ENCODE measurements around the gene UBE2V1. TPM values are rescaled to one million over a fixed set of nuclear protein-coding genes. Genes with fewer than 3 reads are reported as not detected.

UBE2V1 gene
- polyA plus RNA-seq, 2 of the 4 experiments (the other 2 are of a cell fraction): 129 to 141 TPM

DNA sequence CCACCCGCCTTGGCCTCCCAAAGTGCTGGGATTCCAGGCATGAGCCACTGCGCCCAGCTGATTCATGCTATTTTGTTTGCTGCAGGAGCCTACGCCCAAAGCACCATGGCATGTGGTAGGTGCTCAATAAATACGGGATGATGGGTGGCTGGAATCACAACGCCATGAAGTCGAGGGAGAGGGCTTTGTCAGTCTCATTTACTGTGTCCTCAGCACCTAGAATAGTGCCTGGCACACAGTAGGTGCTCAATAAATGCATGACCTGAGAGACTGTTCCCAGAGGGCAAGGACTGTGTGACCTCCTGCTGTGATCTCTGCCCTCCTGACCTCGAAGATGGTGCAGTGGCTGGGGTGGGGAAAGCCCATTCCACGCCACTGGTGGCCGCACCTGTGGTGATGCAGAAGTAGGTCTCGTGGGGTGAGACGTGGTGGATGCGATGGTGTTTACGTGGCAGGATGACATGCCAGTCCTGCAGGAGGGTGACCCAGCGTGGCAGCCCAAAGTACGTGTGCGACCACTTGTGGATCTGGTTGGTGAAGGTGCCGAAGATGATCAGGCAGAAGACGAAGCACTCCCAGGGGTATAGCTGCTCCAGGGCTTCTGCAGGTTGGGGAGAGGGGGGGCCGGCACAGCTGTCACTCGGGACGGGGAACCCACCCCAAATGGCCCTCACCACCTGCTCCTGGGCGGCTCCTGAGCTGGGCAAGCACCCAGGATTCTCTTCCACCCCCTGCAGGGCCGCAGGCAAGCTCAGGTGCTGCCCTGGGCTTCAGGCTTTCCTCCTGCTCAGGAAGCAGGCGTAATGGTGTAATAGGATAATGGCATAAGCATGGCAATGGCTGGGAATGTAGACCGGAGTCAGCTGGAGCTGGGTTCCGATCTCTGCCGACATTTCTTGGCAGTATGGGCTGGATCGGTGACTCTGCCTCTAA lies 14.9 kb upstream of the UBE2V1 start (continued):
- TF ChIP-seq, protein P1, sequence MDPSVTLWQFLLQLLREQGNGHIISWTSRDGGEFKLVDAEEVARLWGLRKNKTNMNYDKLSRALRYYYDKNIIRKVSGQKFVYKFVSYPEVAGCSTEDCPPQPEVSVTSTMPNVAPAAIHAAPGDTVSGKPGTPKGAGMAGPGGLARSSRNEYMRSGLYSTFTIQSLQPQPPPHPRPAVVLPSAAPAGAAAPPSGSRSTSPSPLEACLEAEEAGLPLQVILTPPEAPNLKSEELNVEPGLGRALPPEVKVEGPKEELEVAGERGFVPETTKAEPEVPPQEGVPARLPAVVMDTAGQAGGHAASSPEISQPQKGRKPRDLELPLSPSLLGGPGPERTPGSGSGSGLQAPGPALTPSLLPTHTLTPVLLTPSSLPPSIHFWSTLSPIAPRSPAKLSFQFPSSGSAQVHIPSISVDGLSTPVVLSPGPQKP (IDR thresholded peaks at IDR 0.05; ENCODE audit: low read depth, low read length): no peak
- TF ChIP-seq ESRRA (IDR thresholded peaks at IDR 0.05; ENCODE audit: borderline replicate concordance, low read length) (no peak), JUN (IDR thresholded peaks at IDR 0.05) (no peak), RFX5 (IDR thresholded peaks at IDR 0.05) (no peak), TP53 (CRISPR knock-in tag; IDR thresholded peaks at IDR 0.05) (no peak), RCOR1 (IDR thresholded peaks at IDR 0.05; ENCODE audit: low read depth, low read length) (no peak), EHF (CRISPR knock-in tag; IDR thresholded peaks at IDR 0.05) (no peak), NFE2L2 (conservative IDR thresholded peaks at IDR 0.05; ENCODE audit: low read length) (no peak), ZC3H11A (IDR thresholded peaks at IDR 0.05) (no peak)
- TF ChIP-seq, protein P2, sequence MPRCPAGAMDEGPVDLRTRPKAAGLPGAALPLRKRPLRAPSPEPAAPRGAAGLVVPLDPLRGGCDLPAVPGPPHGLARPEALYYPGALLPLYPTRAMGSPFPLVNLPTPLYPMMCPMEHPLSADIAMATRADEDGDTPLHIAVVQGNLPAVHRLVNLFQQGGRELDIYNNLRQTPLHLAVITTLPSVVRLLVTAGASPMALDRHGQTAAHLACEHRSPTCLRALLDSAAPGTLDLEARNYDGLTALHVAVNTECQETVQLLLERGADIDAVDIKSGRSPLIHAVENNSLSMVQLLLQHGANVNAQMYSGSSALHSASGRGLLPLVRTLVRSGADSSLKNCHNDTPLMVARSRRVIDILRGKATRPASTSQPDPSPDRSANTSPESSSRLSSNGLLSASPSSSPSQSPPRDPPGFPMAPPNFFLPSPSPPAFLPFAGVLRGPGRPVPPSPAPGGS (IDR thresholded peaks at IDR 0.05): no peak
- TF ChIP-seq, protein P3, sequence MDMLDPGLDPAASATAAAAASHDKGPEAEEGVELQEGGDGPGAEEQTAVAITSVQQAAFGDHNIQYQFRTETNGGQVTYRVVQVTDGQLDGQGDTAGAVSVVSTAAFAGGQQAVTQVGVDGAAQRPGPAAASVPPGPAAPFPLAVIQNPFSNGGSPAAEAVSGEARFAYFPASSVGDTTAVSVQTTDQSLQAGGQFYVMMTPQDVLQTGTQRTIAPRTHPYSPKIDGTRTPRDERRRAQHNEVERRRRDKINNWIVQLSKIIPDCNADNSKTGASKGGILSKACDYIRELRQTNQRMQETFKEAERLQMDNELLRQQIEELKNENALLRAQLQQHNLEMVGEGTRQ (IDR thresholded peaks at IDR 0.05): no peak

DNA sequence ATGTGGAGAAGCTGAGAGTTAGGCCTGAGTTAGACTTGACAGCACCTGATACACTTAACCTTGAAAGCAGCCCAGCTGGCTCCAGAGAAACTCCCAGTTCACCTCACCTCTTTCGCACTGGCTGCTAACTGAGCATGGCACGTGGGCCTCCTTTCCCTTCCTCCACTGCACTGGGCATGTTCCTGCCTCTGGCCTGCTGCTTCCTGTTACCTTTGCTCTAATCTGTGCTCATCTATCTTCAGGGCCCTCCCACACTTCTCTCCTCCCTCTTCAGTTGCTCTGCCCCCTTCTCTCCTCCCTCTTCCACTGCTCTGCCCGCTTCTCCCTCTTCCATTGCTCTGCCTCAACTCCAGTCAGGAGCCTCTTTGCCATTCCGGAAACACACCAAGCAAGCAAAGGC lies 13.7 kb upstream of the UBE2V1 start:
- Histone ChIP-seq H3K4me2 (peak overlapping the region; percentile 25; the same call in 1 of the 3 replicates), H3K4me3 (no peak overlapping the region), H3K4me1 (peaks cover 31% of the 10 kb centered on the region), H3K9me3 (no peaks in the 10 kb centered on the region), H3K27ac (peak overlapping the region; percentile 44 to 72; a peak in 4 of 6 replicates)
- no peak for FAIRE-seq
- peak in 1 of 2 experiments; percentile 73 for DNase-seq (ENCODE audit: low read depth in 1 of 2, low spot score in 1 of 2)
- ATAC-seq: peak; percentile 55 to 82; a peak in 4 of 6 replicates
- ChIA-PET POLR2A (interaction anchor here (0.8 kb wide), 1 partner anchor 27 kb away, joined by 3 read pairs; the partner anchor contains the start of gene PEDS1), CTCF (interaction anchor here (1.5 to 31.2 kb wide), 5 partner anchors 14 to 338 kb away, joined by 4 to 1085 read pairs (median 123); partner anchors contain the start of genes CEBPB, PEDS1 and UBE2V1)
- TF ChIP-seq BHLHE40 (IDR thresholded peaks at IDR 0.05; ENCODE audit: low read depth, low read length): no peak
- TF ChIP-seq, protein P4, sequence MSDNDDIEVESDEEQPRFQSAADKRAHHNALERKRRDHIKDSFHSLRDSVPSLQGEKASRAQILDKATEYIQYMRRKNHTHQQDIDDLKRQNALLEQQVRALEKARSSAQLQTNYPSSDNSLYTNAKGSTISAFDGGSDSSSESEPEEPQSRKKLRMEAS (IDR thresholded peaks at IDR 0.05): peak; percentile 51; the same call in 1 of the 2 replicates
- WGBS (ENCODE audit: missing lambda C conversion rate): 46% methylated on average over 4 of the region's 4 CpGs

DNA sequence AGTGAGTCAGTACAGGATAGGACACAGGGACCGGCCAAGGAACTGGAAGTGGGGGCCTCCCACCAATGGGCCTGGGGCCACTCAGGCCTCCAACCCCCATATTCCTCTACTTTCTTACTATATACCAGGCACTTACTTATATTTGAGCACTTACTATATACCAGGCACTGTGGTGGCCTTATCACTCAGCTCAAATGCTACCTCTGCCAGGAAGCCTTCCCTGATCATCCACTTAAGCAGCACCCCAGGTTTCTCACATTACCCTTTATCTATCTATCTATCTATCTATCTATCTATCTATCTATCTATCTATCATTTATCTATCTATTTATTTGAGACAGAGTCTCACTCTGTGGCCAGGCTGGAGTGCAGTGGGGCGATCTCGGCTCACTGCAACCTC lies 12.3 kb upstream of the UBE2V1 start:
- POLR2A ChIA-PET: no interaction called here
- Histone ChIP-seq H3K4me2 (no peak overlapping the region), H3K9me3 (no peaks in the 10 kb centered on the region), H3K4me3 (no peak overlapping the region), H3K4me1 (peaks cover 25% of the 10 kb centered on the region), H3K27ac (no peak overlapping the region)
- no peak for ATAC-seq
- no peak for DNase-seq (ENCODE audit: low read depth in 1 of 2, low spot score in 1 of 2)
- 97% methylated on average over 3 of the region's 3 CpGs for WGBS (ENCODE audit: missing lambda C conversion rate)
- no peak for FAIRE-seq
- CTCF ChIA-PET: interaction anchor here (1.1 to 31.2 kb wide), 7 partner anchors 8 to 54 kb away, joined by 3 to 1085 read pairs (median 83); partner anchors contain the start of genes CEBPB and PEDS1
- TF ChIP-seq ZC3H11A (IDR thresholded peaks at IDR 0.05): no peak
- no peak for TF ChIP-seq CHD2 (IDR thresholded peaks at IDR 0.05; ENCODE audit: low read length, partially characterized antibody)
- TF ChIP-seq KDM5A (IDR thresholded peaks at IDR 0.05): no peak
- no peak for TF ChIP-seq HOXB13 (CRISPR knock-in tag; IDR thresholded peaks at IDR 0.05; ENCODE audit: low read depth)
- no peak for TF ChIP-seq FOSB (CRISPR knock-in tag; IDR thresholded peaks at IDR 0.05)
- TF ChIP-seq CHD4 (IDR thresholded peaks at IDR 0.05; ENCODE audit: borderline replicate concordance): no peak
- no peak for TF ChIP-seq SMC3 (IDR thresholded peaks at IDR 0.05)
- TF ChIP-seq NR3C1 (IDR thresholded peaks at IDR 0.05): no peak
- no peak for TF ChIP-seq HEYL (CRISPR knock-in tag; IDR thresholded peaks at IDR 0.05)
- no peak for TF ChIP-seq RAD21 (conservative IDR thresholded peaks at IDR 0.05 in 1 of 2, IDR thresholded peaks at IDR 0.05 in 1 of 2)
- no peak for TF ChIP-seq RCOR1 (IDR thresholded peaks at IDR 0.05; ENCODE audit: low read depth, low read length)
- TF ChIP-seq RARB (CRISPR knock-in tag; IDR thresholded peaks at IDR 0.05): no peak
- no peak for TF ChIP-seq JUNB (IDR thresholded peaks at IDR 0.05)
- TF ChIP-seq, protein P5, sequence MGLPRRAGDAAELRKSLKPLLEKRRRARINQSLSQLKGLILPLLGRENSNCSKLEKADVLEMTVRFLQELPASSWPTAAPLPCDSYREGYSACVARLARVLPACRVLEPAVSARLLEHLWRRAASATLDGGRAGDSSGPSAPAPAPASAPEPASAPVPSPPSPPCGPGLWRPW (IDR thresholded peaks at IDR 0.05): no peak
- no peak for TF ChIP-seq CEBPB (IDR thresholded peaks at IDR 0.05)
- TF ChIP-seq KDM1A (IDR thresholded peaks at IDR 0.05; ENCODE audit: low read depth): no peak
- no peak for TF ChIP-seq POLR2A (IDR thresholded peaks at IDR 0.05; ENCODE audit: low read length)
